ENCODE results near the gene KCNK4. TPM values are rescaled to one million over a fixed set of nuclear protein-coding genes. Genes with fewer than 3 reads are reported as not detected.

KCNK4 gene
- total and polyA plus RNA-seq, 2 of the 13 experiments (the other 11 are each of a cell fraction or from before 2014, with no cell fraction given), result not detected

DNA sequence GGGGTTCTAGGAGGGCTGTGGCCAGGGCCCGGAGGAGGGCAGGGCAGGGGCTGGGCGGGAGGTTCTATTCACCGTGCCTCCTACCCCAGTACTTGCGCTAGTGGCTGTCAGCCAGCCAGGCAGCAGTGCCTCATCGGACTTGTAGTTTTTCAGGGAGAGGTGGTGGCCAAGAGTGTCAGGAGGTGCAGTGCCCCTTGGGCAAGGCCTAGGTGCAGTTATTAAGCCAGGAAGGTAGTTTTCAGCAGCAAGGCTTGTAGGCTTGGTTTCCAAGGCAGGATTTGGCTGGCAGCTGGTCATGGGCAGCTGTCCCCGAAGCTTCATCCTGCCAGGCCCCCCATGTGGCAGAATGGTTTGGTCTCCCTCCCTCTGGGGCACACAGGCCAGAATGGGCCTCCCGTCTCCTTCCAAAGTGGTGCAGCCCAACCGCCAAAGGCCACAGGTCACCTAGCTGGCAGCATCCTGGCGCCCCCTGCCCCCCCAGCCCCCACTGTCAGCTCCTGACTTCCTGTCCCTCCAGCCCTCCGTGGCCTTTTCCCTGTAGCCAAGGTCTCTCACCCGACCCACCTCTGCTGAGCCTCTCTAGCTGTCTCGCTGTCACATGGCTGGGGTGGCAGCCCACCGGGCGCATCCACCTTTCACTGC lies 57.4 kb downstream of the KCNK4 start (continued):
- TF ChIP-seq, protein P1, sequence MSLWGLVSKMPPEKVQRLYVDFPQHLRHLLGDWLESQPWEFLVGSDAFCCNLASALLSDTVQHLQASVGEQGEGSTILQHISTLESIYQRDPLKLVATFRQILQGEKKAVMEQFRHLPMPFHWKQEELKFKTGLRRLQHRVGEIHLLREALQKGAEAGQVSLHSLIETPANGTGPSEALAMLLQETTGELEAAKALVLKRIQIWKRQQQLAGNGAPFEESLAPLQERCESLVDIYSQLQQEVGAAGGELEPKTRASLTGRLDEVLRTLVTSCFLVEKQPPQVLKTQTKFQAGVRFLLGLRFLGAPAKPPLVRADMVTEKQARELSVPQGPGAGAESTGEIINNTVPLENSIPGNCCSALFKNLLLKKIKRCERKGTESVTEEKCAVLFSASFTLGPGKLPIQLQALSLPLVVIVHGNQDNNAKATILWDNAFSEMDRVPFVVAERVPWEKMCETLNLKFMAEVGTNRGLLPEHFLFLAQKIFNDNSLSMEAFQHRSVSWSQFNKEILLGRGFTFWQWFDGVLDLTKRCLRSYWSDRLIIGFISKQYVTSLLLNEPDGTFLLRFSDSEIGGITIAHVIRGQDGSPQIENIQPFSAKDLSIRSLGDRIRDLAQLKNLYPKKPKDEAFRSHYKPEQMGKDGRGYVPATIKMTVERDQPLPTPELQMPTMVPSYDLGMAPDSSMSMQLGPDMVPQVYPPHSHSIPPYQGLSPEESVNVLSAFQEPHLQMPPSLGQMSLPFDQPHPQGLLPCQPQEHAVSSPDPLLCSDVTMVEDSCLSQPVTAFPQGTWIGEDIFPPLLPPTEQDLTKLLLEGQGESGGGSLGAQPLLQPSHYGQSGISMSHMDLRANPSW (CRISPR knock-in tag; IDR thresholded peaks at IDR 0.05; ENCODE audit: borderline replicate concordance), result no peak
- TF ChIP-seq ZNF333 (CRISPR knock-in tag; IDR thresholded peaks at IDR 0.05; ENCODE audit: borderline replicate concordance) (no peak), PHF8 (CRISPR knock-in tag; IDR thresholded peaks at IDR 0.05) (no peak), ETV5 (CRISPR knock-in tag; IDR thresholded peaks at IDR 0.05; ENCODE audit: borderline replicate concordance) (0 out of 2 replicates have a peak, but pooled peaks have one; percentile 24), DMAP1 (CRISPR knock-in tag; IDR thresholded peaks at IDR 0.05) (no peak), GLI4 (CRISPR knock-in tag; IDR thresholded peaks at IDR 0.05; ENCODE audit: borderline replicate concordance) (no peak), NR2C2 (CRISPR knock-in tag; IDR thresholded peaks at IDR 0.05; ENCODE audit: borderline replicate concordance) (peak; percentile 18; the same call in 1 of the 2 replicates), FLYWCH1 (CRISPR knock-in tag; IDR thresholded peaks at IDR 0.05) (no peak), YY1 (IDR thresholded peaks at IDR 0.05; ENCODE audit: insufficient read depth, insufficient replicate concordance, low read depth, low read length) (no peak), ZNF329 (CRISPR knock-in tag; IDR thresholded peaks at IDR 0.05; ENCODE audit: low read depth) (no peak), NR2F2 (IDR thresholded peaks at IDR 0.05; ENCODE audit: borderline replicate concordance, low read depth) (peak; percentile 56), GABPA (IDR thresholded peaks at IDR 0.05; ENCODE audit: low read depth, low read length) (no peak), GABPA (CRISPR knock-in tag; IDR thresholded peaks at IDR 0.05; ENCODE audit: low read depth) (peak; percentile 42), CEBPG (CRISPR knock-in tag; IDR thresholded peaks at IDR 0.05) (no peak), PTBP1 (IDR thresholded peaks at IDR 0.05; ENCODE audit: low read depth, low read length, poor library complexity, severe bottlenecking) (no peak), ZNF567 (CRISPR knock-in tag; IDR thresholded peaks at IDR 0.05; ENCODE audit: borderline replicate concordance) (no peak)
- TF ChIP-seq, protein P2, sequence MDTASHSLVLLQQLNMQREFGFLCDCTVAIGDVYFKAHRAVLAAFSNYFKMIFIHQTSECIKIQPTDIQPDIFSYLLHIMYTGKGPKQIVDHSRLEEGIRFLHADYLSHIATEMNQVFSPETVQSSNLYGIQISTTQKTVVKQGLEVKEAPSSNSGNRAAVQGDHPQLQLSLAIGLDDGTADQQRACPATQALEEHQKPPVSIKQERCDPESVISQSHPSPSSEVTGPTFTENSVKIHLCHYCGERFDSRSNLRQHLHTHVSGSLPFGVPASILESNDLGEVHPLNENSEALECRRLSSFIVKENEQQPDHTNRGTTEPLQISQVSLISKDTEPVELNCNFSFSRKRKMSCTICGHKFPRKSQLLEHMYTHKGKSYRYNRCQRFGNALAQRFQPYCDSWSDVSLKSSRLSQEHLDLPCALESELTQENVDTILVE (CRISPR knock-in tag; IDR thresholded peaks at IDR 0.05), result no peak
- TF ChIP-seq, protein P3, sequence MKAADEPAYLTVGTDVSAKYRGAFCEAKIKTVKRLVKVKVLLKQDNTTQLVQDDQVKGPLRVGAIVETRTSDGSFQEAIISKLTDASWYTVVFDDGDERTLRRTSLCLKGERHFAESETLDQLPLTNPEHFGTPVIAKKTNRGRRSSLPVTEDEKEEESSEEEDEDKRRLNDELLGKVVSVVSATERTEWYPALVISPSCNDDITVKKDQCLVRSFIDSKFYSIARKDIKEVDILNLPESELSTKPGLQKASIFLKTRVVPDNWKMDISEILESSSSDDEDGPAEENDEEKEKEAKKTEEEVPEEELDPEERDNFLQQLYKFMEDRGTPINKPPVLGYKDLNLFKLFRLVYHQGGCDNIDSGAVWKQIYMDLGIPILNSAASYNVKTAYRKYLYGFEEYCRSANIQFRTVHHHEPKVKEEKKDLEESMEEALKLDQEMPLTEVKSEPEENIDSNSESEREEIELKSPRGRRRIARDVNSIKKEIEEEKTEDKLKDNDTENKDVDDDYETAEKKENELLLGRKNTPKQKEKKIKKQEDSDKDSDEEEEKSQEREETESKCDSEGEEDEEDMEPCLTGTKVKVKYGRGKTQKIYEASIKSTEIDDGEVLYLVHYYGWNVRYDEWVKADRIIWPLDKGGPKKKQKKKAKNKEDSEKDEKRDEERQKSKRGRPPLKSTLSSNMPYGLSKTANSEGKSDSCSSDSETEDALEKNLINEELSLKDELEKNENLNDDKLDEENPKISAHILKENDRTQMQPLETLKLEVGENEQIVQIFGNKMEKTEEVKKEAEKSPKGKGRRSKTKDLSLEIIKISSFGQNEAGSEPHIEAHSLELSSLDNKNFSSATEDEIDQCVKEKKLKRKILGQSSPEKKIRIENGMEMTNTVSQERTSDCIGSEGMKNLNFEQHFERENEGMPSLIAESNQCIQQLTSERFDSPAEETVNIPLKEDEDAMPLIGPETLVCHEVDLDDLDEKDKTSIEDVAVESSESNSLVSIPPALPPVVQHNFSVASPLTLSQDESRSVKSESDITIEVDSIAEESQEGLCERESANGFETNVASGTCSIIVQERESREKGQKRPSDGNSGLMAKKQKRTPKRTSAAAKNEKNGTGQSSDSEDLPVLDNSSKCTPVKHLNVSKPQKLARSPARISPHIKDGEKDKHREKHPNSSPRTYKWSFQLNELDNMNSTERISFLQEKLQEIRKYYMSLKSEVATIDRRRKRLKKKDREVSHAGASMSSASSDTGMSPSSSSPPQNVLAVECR (CRISPR knock-in tag; IDR thresholded peaks at IDR 0.05; ENCODE audit: borderline replicate concordance), result no peak
- TF ChIP-seq, protein P4, sequence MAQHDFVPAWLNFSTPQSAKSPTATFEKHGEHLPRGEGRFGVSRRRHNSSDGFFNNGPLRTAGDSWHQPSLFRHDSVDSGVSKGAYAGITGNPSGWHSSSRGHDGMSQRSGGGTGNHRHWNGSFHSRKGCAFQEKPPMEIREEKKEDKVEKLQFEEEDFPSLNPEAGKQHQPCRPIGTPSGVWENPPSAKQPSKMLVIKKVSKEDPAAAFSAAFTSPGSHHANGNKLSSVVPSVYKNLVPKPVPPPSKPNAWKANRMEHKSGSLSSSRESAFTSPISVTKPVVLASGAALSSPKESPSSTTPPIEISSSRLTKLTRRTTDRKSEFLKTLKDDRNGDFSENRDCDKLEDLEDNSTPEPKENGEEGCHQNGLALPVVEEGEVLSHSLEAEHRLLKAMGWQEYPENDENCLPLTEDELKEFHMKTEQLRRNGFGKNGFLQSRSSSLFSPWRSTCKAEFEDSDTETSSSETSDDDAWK (CRISPR knock-in tag; IDR thresholded peaks at IDR 0.05), result no peak

Data from HepG2 (cell line).